ENCODE data around the gene GRK2. TPM values are rescaled to one million over a fixed set of nuclear protein-coding genes. Genes with fewer than 3 reads are reported as not detected.
A peak's percentile ranks its signal among the peaks of the same experiment; 100 is the strongest.

GRK2 gene
- total RNA-seq, 1 donor from 2014 or later, result 52.2 TPM

DNA sequence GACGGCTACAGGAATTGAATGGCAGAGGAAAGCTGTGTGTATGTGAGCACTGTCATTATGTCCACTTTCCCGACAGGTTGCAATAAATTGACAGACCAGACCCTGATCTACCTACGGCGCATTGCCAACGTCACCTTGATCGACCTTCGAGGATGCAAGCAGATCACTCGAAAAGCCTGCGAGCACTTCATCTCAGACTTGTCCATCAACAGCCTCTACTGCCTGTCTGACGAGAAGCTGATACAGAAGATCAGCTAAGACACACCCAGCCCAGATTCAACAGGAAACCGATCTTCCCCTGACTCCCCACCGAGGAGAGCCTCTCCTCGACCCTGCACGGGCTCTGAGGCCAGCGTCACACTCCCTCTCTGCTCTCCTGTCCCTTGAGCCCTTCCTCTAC is 11.5 kb upstream of the GRK2 start:
- Mint-ChIP-seq H3K27ac (ENCODE audit: unreplicated experiment) (no peak overlapping the region), H3K9me3 (ENCODE audit: unreplicated experiment) (peaks cover 7% of the 10 kb centered on the region), H3K4me3 (ENCODE audit: unreplicated experiment) (no peak overlapping the region), H3K4me1 (ENCODE audit: low read depth, unreplicated experiment) (no peaks in the 10 kb centered on the region), H3K36me3 (ENCODE audit: unreplicated experiment) (no peaks in the 10 kb centered on the region), H3K27me3 (ENCODE audit: unreplicated experiment) (peaks cover 3% of the 10 kb centered on the region)
- no peak for DNase-seq
- TF ChIP-seq, protein P1, sequence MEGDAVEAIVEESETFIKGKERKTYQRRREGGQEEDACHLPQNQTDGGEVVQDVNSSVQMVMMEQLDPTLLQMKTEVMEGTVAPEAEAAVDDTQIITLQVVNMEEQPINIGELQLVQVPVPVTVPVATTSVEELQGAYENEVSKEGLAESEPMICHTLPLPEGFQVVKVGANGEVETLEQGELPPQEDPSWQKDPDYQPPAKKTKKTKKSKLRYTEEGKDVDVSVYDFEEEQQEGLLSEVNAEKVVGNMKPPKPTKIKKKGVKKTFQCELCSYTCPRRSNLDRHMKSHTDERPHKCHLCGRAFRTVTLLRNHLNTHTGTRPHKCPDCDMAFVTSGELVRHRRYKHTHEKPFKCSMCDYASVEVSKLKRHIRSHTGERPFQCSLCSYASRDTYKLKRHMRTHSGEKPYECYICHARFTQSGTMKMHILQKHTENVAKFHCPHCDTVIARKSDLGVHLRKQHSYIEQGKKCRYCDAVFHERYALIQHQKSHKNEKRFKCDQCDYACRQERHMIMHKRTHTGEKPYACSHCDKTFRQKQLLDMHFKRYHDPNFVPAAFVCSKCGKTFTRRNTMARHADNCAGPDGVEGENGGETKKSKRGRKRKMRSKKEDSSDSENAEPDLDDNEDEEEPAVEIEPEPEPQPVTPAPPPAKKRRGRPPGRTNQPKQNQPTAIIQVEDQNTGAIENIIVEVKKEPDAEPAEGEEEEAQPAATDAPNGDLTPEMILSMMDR (IDR thresholded peaks at IDR 0.05; ENCODE audit: partially characterized antibody, unreplicated experiment), result no peak

DNA sequence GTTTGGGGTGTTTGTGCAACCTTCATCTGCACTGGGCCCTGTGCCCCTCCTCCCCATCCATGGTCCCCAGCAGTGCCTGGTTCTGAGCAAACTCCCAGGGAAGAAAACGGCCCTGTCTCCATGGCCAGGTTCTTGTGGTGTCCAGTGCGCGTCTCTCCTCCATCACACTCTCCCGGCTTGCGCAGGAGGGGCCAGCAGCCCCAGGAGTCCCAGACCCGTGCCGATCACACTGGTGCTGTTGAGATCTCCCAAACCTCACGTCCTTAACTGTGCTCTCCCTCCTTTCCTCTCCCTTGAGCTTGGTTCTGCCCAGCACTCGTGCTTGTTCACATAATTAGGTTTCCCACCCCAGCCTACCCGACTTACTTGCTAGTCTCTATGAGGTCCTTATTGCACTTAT is 10.9 kb upstream of the GRK2 start:
- TF ChIP-seq, protein P1 (IDR thresholded peaks at IDR 0.05; ENCODE audit: partially characterized antibody, unreplicated experiment), result no peak
- Mint-ChIP-seq H3K36me3 (ENCODE audit: unreplicated experiment) (no peaks in the 10 kb centered on the region), H3K9me3 (ENCODE audit: unreplicated experiment) (peaks cover 7% of the 10 kb centered on the region), H3K4me3 (ENCODE audit: unreplicated experiment) (no peak overlapping the region), H3K27me3 (ENCODE audit: unreplicated experiment) (peaks cover 3% of the 10 kb centered on the region), H3K27ac (ENCODE audit: unreplicated experiment) (no peak overlapping the region), H3K4me1 (ENCODE audit: low read depth, unreplicated experiment) (no peaks in the 10 kb centered on the region)
- no peak for DNase-seq

DNA sequence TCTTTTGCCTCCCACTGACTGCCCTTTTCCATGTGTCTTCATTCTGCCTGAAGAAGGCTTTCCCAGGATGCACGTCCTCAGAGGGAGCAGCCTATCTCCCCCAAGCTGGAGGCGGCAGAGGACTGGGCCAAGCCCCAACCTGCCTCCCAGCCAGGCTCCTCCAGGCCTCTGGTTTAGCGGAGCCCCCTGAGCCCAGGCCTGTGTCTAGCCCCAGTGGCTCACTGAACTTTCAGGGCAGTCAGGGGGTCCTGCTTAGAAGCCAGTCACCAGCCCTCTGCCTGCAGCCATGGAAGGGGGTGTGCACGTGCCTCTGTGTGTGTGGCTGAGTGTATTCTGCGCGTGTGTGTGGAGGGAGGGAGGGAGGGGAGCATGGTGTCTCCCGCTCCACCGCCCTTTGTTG is 10.4 kb upstream of the GRK2 start:
- H3K36me3 Mint-ChIP-seq (ENCODE audit: unreplicated experiment), result no peaks in the 10 kb centered on the region
- TF ChIP-seq, protein P1 (IDR thresholded peaks at IDR 0.05; ENCODE audit: partially characterized antibody, unreplicated experiment), result no peak
- peaks cover 3% of the 10 kb centered on the region for H3K27me3 Mint-ChIP-seq (ENCODE audit: unreplicated experiment)
- peaks cover 7% of the 10 kb centered on the region for H3K9me3 Mint-ChIP-seq (ENCODE audit: unreplicated experiment)
- DNase-seq, result no peak
- no peaks in the 10 kb centered on the region for H3K4me1 Mint-ChIP-seq (ENCODE audit: low read depth, unreplicated experiment)
- no peak overlapping the region for H3K4me3 Mint-ChIP-seq (ENCODE audit: unreplicated experiment)
- H3K27ac Mint-ChIP-seq (ENCODE audit: unreplicated experiment), result no peak overlapping the region

DNA sequence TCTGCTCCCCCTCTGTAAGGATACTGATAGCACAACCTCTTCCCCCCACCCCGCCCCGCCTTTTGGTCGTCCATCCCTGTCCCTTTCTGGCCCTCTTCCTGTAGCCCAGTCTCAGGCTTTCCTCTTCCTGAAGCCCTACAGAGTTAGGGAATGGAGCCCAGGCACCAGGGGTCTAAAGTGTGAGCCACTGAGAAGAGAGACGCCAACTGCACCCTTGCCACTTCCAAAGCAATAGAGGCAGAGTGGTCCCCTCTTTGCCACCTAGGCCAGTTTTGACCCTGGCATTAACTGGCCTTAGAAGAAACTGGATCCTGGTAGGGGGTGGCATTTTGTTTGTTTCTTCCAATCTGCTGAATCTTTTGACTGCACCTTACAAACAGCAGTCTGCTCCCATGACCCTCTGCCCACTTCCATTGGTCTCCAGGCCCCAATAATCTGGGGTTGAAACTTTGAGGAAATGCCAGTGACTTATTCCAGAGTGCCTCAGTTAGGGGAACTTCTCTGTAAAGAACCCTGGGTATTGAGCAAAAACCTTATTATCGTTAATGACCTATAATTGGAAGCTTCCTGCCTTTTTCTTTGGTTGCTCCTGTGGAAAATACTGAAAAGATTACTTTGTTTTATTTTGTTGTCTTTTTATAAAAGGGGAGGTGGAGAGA is 9.7 kb upstream of the GRK2 start:
- Mint-ChIP-seq H3K4me1 (ENCODE audit: low read depth, unreplicated experiment) (no peaks in the 10 kb centered on the region), H3K4me3 (ENCODE audit: unreplicated experiment) (no peak overlapping the region), H3K36me3 (ENCODE audit: unreplicated experiment) (no peaks in the 10 kb centered on the region), H3K27ac (ENCODE audit: unreplicated experiment) (no peak overlapping the region), H3K9me3 (ENCODE audit: unreplicated experiment) (peaks cover 7% of the 10 kb centered on the region), H3K27me3 (ENCODE audit: unreplicated experiment) (peaks cover 3% of the 10 kb centered on the region)
- TF ChIP-seq, protein P1 (IDR thresholded peaks at IDR 0.05; ENCODE audit: partially characterized antibody, unreplicated experiment), result no peak
- no peak for DNase-seq

DNA sequence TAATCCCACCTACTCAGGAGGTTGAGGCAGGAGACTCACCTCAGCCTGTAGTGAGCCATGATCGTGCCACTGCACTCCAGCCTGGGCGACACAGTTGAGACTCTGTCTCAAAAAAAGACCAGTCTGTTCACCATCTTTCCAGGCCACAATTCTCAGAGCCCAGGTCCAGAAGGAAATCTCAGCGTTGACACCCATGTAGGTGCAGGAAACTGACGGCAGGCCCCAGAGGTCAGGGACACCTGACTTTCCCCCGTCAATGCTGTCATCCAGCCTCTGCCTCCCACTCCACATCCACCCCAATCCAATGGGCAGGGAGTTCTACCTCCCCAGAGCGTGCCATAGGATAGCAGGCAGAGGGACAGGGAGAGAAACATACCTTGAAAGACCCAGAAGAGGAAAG is 5.9 kb upstream of the GRK2 start:
- peaks cover 13% of the 10 kb centered on the region for H3K27me3 Mint-ChIP-seq (ENCODE audit: unreplicated experiment)
- H3K27ac Mint-ChIP-seq (ENCODE audit: unreplicated experiment), result no peak overlapping the region
- peaks cover 8% of the 10 kb centered on the region for H3K4me1 Mint-ChIP-seq (ENCODE audit: low read depth, unreplicated experiment)
- H3K9me3 Mint-ChIP-seq (ENCODE audit: unreplicated experiment), result peaks cover 5% of the 10 kb centered on the region
- no peaks in the 10 kb centered on the region for H3K36me3 Mint-ChIP-seq (ENCODE audit: unreplicated experiment)
- no peak for DNase-seq
- peak overlapping the region; percentile 64 for H3K4me3 Mint-ChIP-seq (ENCODE audit: unreplicated experiment)
- TF ChIP-seq, protein P1 (IDR thresholded peaks at IDR 0.05; ENCODE audit: partially characterized antibody, unreplicated experiment), result no peak
